Measurements from ENCODE around the gene MRPL44.
"Not testable (repeated sequence)": the region's sequence is repeated elsewhere in the genome, so short reads cannot be mapped to it uniquely, and the experiment has no call there.

Gene MRPL44

GRCh38 chr2:223936862-223937326 lies 20.4 kb upstream of the MRPL44 start:
- no peaks in the 10 kb centered on the region for H3K27me3 ChIP-seq (ENCODE audit: insufficient read depth, low read length, poor library complexity, severe bottlenecking)
- H2AFZ ChIP-seq (ENCODE audit: low read length), result no peak overlapping the region
- no peaks in the 10 kb centered on the region for H3K9me2 ChIP-seq (replicated peaks; ENCODE audit: low read depth, low read length)
- H3F3A ChIP-seq (ENCODE audit: low read depth), result no peaks in the 10 kb centered on the region
- H3K4me1 ChIP-seq (ENCODE audit: insufficient read depth, low read length, poor library complexity, severe bottlenecking), result peaks cover 26% of the 10 kb centered on the region
- peaks cover 11% of the 10 kb centered on the region for H4K20me1 ChIP-seq (ENCODE audit: insufficient read depth, low read length, poor library complexity, severe bottlenecking)
- no peak overlapping the region for H3K4me2 ChIP-seq (ENCODE audit: low read depth, low read length, poor library complexity, severe bottlenecking)
- H3K36me3 ChIP-seq (ENCODE audit: insufficient read depth, low read length), result no peaks in the 10 kb centered on the region
- TF ChIP-seq EZH2phosphoT487 (IDR thresholded peaks at IDR 0.05; ENCODE audit: borderline replicate concordance), result no peak
- no peak for TF ChIP-seq CTCF (conservative IDR thresholded peaks at IDR 0.05; ENCODE audit: low read length)
- H3K79me2 ChIP-seq (ENCODE audit: insufficient read depth, low read length), result peaks cover 62% of the 10 kb centered on the region
- H3K4me3 ChIP-seq (ENCODE audit: low read length, poor library complexity, severe bottlenecking), result no peak overlapping the region
- H3K9ac ChIP-seq (ENCODE audit: low read depth, low read length, poor library complexity, severe bottlenecking), result no peak overlapping the region
- H3K9me3 ChIP-seq (ENCODE audit: insufficient read depth, low read depth, low read length), result no peaks in the 10 kb centered on the region

GRCh38 chr2:223937535-223937934 lies 19.7 kb upstream of the MRPL44 start:
- Histone ChIP-seq H3F3A (ENCODE audit: low read depth) (no peaks in the 10 kb centered on the region), H3K4me2 (ENCODE audit: low read depth, low read length, poor library complexity, severe bottlenecking) (no peak overlapping the region)

GRCh38 chr2:223939438-223939837 lies 17.8 kb upstream of the MRPL44 start:
- Histone ChIP-seq H4K20me1 (ENCODE audit: insufficient read depth, low read length, poor library complexity, severe bottlenecking) (peaks cover 11% of the 10 kb centered on the region), H3K79me2 (ENCODE audit: insufficient read depth, low read length) (peaks cover 63% of the 10 kb centered on the region), H3K4me2 (ENCODE audit: low read depth, low read length, poor library complexity, severe bottlenecking) (peak overlapping the region; percentile 26), H3K4me1 (ENCODE audit: insufficient read depth, low read length, poor library complexity, severe bottlenecking) (peaks cover 37% of the 10 kb centered on the region)
- H3K9me3 ChIP-seq (ENCODE audit: insufficient read depth, low read depth, low read length); H3K4me3 ChIP-seq (ENCODE audit: low read length, poor library complexity, severe bottlenecking); H3F3A ChIP-seq (ENCODE audit: low read depth); H3K36me3 ChIP-seq (ENCODE audit: insufficient read depth, low read length); H2AFZ ChIP-seq (ENCODE audit: low read length); H3K27me3 ChIP-seq (ENCODE audit: insufficient read depth, low read length, poor library complexity, severe bottlenecking); H3K9ac ChIP-seq (ENCODE audit: low read depth, low read length, poor library complexity, severe bottlenecking); H3K9me2 ChIP-seq (replicated peaks; ENCODE audit: low read depth, low read length): not testable (repeated sequence)

More at GRCh38 chr2:223937535-223937934, 19.7 kb upstream of the MRPL44 start:
- peaks cover 26% of the 10 kb centered on the region for H3K4me1 ChIP-seq (ENCODE audit: insufficient read depth, low read length, poor library complexity, severe bottlenecking)
- no peak for TF ChIP-seq CTCF (conservative IDR thresholded peaks at IDR 0.05; ENCODE audit: low read length)
- TF ChIP-seq EZH2phosphoT487 (IDR thresholded peaks at IDR 0.05; ENCODE audit: borderline replicate concordance), result no peak
- no peaks in the 10 kb centered on the region for H3K36me3 ChIP-seq (ENCODE audit: insufficient read depth, low read length)
- H4K20me1 ChIP-seq (ENCODE audit: insufficient read depth, low read length, poor library complexity, severe bottlenecking), result peaks cover 11% of the 10 kb centered on the region
- H3K9ac ChIP-seq (ENCODE audit: low read depth, low read length, poor library complexity, severe bottlenecking), result no peak overlapping the region
- H2AFZ ChIP-seq (ENCODE audit: low read length), result no peak overlapping the region
- H3K79me2 ChIP-seq (ENCODE audit: insufficient read depth, low read length), result peaks cover 60% of the 10 kb centered on the region
- H3K9me3 ChIP-seq (ENCODE audit: insufficient read depth, low read depth, low read length), result no peaks in the 10 kb centered on the region
- H3K4me3 ChIP-seq (ENCODE audit: low read length, poor library complexity, severe bottlenecking), result no peak overlapping the region
- no peaks in the 10 kb centered on the region for H3K27me3 ChIP-seq (ENCODE audit: insufficient read depth, low read length, poor library complexity, severe bottlenecking)
- H3K9me2 ChIP-seq (replicated peaks; ENCODE audit: low read depth, low read length), result no peaks in the 10 kb centered on the region

GRCh38 chr2:223941579-223942277 lies 15.5 kb upstream of the MRPL44 start:
- no peaks in the 10 kb centered on the region for H3K9me3 ChIP-seq (ENCODE audit: insufficient read depth, low read depth, low read length)
- H3K27me3 ChIP-seq (ENCODE audit: insufficient read depth, low read length, poor library complexity, severe bottlenecking), result no peaks in the 10 kb centered on the region
- no peak overlapping the region for H2AFZ ChIP-seq (ENCODE audit: low read length)
- H3F3A ChIP-seq (ENCODE audit: low read depth), result no peaks in the 10 kb centered on the region
- no peaks in the 10 kb centered on the region for H3K36me3 ChIP-seq (ENCODE audit: insufficient read depth, low read length)
- H3K4me1 ChIP-seq (ENCODE audit: insufficient read depth, low read length, poor library complexity, severe bottlenecking), result peaks cover 43% of the 10 kb centered on the region
- peak overlapping the region; percentile 21 for H3K4me3 ChIP-seq (ENCODE audit: low read length, poor library complexity, severe bottlenecking)
- H3K9ac ChIP-seq (ENCODE audit: low read depth, low read length, poor library complexity, severe bottlenecking), result no peak overlapping the region
- peak overlapping the region; percentile 48 for H3K4me2 ChIP-seq (ENCODE audit: low read depth, low read length, poor library complexity, severe bottlenecking)
- H3K79me2 ChIP-seq (ENCODE audit: insufficient read depth, low read length), result peaks cover 57% of the 10 kb centered on the region
- TF ChIP-seq CTCF (conservative IDR thresholded peaks at IDR 0.05; ENCODE audit: low read length) (no peak), EZH2phosphoT487 (IDR thresholded peaks at IDR 0.05; ENCODE audit: borderline replicate concordance) (no peak)
- no peaks in the 10 kb centered on the region for H3K9me2 ChIP-seq (replicated peaks; ENCODE audit: low read depth, low read length)
- peaks cover 7% of the 10 kb centered on the region for H4K20me1 ChIP-seq (ENCODE audit: insufficient read depth, low read length, poor library complexity, severe bottlenecking)
